ENCODE measurements around the gene CCDC85C.

CCDC85C gene

DNA sequence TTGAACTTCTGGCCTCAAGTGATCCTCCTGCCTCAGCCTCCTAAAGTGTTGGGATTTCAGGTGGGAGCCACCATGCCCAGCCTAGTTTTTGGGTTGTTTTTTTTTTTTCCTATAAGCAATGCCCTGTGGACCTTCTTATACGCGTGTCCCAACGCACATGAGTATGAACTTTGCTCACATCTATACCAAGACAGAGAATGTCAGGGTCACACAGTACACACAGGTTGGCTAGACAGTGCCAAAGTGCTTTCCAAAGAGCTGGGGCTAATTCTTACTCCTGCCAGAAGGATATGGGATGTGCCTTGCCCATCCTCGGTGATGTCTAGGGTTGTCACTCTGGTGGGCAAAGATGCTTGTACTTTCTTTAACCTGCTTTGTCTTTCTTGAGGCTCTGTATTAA lies 7.6 kb upstream of the CCDC85C start:
- DNase-seq (ENCODE audit: low read depth, low spot score), result no peak

DNA sequence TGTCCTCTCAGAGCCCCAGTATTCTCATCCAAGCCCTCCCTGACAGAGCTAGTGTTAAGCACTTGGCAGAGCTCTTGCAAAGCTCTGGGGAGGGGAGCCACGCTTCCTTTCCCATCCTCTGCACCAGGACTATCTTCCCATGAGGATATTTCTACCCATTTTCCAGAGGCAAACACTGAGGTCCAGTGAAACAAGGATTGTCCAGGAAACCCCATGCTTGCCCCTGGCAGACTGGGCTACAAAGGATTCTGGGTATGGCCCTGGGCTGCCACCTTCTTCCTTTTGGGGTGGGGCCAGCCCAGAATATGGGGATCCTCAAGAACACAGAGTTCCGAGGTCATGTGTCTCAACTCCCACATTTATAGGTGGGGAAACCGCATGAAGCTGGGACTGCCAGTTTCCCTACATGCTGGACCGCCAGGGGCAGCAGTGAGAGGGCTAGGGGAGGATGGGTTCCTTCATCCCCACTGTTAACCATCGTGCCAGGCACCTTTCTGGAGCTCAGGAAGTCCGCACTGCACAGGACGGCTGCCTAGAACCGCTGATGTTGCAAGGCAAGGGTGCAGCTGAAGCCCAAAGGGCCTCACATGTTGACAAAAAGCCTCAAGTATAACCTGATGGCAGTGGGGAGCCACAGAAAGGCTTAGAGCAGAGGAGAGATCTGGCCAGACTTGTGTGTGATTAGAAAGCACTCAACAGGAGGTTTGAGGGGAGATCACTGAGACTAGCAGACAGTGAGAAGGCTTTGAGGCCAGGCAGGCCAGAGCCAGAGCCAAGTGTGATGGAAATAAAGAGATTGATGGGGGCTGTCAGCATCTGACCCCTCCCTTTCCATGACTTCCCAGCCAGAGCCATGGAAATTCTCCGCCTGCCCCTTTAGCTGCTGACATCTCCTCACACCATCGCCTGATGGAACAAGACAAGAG lies 5.5 kb upstream of the CCDC85C start:
- peak; percentile 21 for DNase-seq (ENCODE audit: low read depth, low spot score)
- no peak overlapping the region for H3K4me3 ChIP-seq (ENCODE audit: low read length)

More for the DNA sequence above, 7.6 kb upstream of the CCDC85C start:
- no peak overlapping the region for H3K4me3 ChIP-seq (ENCODE audit: low read length)

DNA sequence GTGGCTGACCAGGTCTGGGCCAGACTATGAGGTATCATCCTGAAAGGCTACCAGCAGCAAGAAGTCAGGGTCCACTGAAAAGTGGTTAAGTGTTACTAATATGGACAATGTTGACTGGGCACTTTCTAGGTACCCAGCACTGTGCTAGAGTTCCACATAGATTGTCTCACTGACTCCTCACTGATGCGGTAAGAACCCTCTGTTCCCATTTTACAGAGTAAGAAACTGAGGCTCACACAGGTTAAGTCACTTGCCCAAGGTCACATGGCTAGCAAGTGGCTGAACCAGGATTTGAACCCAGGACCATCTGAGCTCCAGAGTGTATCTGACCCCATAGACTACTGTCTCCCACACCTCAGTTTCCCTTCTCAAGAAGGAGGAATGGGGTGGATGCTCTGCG lies 4.6 kb upstream of the CCDC85C start:
- H3K4me3 ChIP-seq (ENCODE audit: low read length), result no peak overlapping the region
- no peak for DNase-seq (ENCODE audit: low read depth, low spot score)

DNA sequence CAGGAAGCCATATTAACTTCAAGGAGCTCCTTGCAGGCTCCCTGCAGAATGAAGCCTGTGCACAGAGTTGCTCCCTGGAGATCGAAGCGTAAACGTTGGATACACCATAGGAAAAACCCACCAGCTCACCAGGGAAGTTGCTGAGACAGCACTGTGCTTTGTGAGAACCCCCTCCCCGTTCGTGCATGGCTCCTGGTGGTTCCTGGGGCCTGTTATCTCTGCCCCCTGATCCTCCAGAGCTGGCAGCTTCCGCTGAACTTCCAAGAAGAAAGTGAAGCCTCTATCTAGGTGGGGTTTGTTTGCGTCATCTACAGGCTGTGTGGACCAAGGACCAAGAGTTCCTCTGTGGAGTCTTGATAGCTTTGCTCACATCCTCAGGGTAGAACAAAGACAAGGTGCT lies 2.4 kb upstream of the CCDC85C start:
- DNase-seq (ENCODE audit: low read depth, low spot score), result no peak
- H3K4me3 ChIP-seq (ENCODE audit: low read length), result no peak overlapping the region

DNA sequence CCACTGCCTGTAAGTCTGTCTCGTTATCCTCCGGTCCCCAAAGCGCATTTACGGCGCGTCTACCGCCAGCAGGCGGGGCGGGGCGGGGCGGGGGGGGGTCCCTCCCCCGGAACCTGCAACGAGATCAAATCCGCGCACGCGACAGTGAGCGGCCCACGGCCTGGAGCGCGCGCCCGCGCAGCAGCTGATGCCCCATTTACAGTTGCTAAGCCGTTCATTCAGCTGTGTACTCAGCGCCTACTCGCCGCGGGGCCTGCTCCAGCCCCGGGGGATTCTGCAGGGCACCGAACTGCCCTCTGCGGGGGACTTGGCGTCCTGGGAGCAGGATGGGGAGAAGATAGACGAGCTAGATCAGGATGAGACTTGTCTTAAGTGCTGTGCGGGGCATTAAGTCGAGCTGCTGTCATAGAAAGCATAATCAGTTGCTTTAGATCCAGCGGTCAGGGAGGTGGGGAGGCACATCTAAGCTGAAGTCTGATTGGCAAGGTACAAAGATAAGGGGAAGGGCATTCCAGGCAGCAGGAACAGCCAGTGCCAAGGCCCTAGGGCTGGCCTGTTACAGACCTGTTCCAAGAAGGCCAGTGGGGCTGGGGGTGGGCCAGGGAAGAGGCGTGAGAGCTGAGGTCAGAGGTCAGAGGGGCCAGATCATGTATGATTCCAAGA lies 1.4 kb upstream of the CCDC85C start:
- DNase-seq (ENCODE audit: low read depth, low spot score), result peak; percentile 82
- peak overlapping the region; percentile 87 for H3K4me3 ChIP-seq (ENCODE audit: low read length)

DNA sequence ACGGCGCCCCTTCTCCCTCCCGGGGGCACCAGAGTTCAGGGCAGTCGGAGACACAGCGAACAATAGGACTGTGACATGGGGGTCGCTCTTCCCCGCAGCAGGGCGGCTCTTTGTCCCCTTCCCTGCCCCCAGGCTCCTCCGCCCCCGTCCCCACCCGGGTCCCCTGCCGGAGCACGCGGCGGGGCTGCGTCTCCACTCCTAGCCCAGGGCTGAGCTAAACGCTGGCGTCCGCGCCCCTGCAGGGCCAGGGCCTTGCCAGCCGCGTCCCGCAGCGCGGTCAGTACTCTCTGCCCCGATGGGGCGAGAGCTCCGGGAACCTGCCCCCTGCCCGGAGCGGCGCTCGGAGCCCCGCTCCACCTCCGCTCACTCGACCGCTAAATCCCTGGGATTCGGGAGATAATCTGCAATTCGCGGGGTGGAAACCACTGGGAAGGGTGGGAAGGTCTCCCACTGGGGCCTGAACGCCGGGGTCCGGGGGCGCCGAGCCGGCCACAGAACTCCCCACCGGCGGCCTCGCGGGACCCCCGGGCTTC lies 825 bp upstream of the CCDC85C start:
- H3K4me3 ChIP-seq (ENCODE audit: low read length), result peak overlapping the region; percentile 87
- DNase-seq (ENCODE audit: low read depth, low spot score), result no peak

DNA sequence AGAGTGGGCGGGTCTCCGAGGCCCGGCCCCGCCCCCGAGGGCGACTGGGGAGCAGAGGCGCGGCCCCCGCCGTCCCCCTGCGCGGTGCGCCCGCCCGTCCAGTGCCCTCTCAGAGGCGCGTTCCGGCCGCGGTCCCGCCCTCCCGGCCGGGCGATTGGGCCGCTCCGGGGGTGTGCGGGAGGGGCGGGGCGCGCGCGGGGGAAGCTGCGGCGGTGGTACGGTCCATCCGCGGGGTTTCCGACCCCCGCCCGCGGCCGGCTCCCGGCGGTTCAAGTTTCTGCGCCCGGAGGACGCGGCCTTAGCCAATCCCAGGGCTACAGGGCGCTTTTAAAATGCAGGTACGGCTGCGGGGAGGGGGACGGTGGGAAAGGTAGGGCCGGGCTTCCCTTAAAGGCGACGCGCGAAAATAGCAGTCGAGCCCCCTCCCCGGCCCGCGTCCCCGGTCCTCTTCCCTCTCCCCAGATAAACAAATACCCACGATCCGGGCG lies 315 bp upstream of the CCDC85C start:
- peak; percentile 92 for DNase-seq (ENCODE audit: low read depth, low spot score)
- peak overlapping the region; percentile 87 for H3K4me3 ChIP-seq (ENCODE audit: low read length)

DNA sequence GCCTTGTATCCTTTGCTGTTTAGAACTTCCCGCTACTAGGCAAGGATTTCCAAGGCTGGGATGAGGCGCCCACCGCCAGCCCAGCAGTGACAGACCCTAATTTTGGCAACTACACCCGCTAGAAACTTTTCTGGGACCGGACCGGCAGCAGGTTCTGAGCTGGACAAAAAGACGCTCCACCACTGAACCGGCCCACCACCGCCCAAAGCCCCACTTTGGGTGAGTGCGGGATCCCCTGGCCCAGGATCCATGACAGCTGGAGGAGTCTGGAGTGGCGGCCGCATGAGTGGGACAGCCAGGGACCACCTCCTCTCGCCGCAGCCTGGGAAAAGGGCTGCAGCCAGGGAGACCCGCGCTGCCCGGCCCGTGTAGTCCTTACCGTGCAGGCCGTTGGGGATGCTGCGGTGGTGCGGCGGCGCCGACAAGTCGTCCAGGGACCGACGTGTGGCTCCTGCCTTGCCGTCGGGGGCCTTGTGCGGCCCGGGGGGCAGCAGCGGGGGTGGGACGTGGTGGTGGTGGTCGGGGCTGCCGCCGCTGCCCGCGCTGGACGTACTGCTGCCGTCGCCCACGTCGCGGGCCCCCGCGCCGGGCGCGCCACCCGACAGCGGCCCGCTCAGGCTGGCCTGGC lies 1.1 kb downstream of the CCDC85C start:
- H3K4me3 ChIP-seq (ENCODE audit: low read length), result no peak overlapping the region; the same call in 1 of the 2 replicates
- DNase-seq (ENCODE audit: low read depth, low spot score), result no peak

DNA sequence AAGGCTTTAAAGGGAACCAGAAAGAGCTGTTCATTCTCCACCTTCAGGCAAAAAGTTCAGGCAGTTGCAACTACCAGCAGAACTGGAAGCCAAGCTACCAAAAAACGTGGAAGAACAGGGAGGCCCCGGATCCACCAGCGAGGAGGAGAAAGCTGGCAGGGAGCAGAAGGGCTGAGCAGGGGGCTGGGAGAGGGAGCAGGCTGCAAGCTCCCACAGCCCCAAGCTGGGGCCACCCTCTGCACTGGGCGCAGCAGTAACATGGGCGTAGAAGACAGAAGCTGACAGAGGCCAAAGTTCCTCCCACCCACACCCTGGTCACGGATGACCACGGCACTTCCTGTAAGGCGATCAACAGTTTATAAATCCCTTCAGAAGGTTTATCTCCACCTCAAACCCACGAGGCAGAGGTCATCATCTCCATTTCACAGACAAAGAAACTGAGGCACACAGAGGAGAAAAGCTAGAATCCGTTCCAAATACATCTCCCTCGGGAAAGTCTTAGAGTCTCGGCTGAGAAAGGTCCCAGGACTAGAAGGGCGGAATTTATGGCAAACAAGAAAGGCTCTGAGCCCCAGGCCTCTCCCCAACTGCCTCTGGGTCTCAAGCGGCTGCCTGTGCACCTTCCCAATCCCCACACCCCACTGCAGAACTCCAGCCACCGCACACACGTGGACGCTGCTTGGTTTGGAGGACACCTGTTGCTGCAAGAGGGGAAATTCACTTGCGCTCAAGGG lies 1.8 kb downstream of the CCDC85C start:
- DNase-seq (ENCODE audit: low read depth, low spot score), result no peak

DNA sequence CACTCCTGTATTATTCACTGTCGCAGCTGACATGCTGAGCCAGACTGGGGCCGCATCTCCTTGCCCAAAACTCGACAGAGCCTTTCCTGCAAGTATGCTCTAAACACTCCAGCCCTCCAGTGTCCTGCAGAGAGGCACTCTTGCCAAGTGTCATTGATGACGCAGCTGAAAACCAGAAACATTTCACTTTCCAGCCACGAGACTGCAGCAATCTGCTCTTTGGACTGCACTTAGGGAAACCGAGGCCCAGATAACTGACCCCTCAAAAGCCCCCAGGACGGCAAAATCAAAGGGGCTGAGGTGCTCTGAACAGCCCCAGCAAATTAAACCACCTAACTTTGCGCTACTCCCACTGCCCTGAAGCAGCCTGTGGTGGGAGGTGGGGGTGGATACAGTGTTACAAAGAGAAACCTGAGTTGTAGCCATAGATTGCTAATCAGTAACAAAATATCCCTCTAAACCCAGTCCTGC lies 2.6 kb downstream of the CCDC85C start:
- H3K4me3 ChIP-seq (ENCODE audit: low read length), result no peak overlapping the region

More for the DNA sequence above, 1.8 kb downstream of the CCDC85C start:
- H3K4me3 ChIP-seq (ENCODE audit: low read length), result no peak overlapping the region; the same call in 1 of the 2 replicates

DNA sequence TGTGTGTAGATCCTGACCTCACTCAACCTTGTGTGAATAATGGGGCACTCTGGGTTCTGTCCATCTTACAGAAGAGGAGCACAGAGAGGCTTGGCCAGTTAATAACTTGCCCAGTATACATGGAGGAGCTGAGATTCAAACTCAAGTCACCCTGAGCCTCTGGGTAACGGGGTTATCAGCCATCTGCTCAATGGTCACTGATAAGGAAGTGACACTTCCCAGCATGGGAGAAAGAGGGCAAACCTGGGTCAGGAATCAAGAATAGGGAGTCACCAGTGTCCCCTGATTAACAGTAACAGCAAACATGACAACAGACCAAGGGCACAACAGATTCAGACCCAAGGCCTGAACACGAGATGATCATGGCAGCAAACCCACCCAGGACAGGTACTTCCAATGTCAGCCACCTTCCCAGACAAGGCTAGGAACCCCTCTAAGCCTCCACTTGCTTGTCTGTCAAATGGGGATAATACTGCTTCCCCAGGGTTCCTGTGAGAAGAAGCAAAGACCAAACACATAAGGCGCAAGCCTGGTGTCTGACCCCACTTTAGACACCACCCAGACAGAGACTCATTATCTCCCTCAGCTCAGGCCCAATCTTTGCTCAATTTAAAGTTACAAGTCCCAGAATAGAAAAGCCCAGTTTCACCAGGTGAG lies 3.6 kb downstream of the CCDC85C start:
- no peak for DNase-seq (ENCODE audit: low read depth, low spot score)
- no peak overlapping the region for H3K4me3 ChIP-seq (ENCODE audit: low read length)

More for the DNA sequence above, 2.6 kb downstream of the CCDC85C start:
- DNase-seq (ENCODE audit: low read depth, low spot score), result no peak

DNA sequence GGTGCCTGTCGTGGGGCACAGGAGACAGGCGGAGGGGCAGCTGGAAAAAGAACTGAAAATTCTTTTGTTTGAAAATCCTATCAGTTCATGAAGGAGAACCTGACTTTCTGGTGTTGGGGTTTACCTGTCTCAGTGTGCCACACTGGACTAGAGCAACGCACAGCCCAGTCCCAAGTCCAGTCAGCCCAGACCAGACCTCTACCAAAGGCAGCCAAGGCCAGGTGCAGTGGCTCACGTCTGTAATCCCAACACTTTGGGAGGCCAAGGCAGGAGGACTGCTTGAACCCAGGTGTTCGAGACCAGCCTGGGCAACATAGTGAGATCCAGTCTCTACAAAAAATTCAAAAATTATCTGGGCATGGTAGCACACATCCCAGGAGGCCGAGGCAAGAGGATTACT lies 4.6 kb downstream of the CCDC85C start:
- no peak for DNase-seq (ENCODE audit: low read depth, low spot score)
- H3K4me3 ChIP-seq (ENCODE audit: low read length), result no peak overlapping the region

DNA sequence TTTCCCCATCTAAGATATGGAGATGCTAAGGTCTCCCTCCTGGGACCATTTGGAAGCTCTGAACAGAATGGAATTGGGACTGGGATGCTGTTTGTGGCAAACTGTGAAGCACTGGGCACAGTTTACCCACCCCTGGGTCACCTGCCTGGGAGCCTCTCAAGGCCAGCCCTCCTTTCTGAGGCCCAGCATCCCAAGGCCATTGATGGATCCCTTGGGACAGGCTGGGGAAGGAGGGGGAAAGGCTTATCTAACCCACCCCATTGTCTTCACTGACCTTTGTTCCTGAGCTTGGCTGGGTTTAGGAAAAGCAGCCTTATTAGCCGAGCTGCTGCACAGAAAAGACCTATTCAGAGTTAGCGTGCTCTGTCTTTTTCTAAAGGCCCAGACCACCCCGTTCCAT lies 5.2 kb downstream of the CCDC85C start:
- DNase-seq (ENCODE audit: low read depth, low spot score), result no peak

DNA sequence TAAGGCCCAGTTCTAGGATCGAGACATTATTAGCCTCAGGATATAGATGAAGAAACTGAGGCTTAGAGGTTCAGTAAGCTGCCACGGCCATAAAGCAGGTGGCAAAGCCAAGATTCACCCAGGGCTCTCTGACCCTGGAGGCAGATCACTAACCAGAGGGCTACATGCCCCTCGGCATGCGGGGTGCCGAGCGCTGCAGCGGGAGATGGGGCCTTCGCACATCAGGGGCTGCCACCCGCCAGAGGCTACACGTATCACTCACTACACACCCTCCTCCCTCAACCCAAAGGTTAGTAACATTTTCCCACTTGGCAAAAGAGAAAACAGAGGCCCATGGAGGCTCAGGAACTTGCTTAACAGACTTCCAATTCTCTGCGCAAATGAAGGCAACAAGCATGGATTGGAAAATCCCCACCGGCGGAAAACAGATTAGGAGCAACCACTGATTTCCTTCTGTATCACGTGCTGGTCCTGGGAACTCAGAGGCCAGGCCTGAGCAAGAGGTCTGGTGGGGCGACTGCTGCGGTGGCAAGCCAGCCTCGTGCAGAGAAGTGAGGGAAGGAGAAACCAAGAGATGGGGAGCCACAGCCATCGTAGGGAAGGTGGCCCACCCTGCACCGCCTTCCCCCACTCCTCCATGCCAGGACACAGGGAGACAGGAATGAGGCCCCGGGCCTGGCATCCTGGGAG lies 6.0 kb downstream of the CCDC85C start:
- no peak overlapping the region for H3K4me3 ChIP-seq (ENCODE audit: low read length)
- no peak for DNase-seq (ENCODE audit: low read depth, low spot score)

More for the DNA sequence above, 5.2 kb downstream of the CCDC85C start:
- H3K4me3 ChIP-seq (ENCODE audit: low read length), result no peak overlapping the region

DNA sequence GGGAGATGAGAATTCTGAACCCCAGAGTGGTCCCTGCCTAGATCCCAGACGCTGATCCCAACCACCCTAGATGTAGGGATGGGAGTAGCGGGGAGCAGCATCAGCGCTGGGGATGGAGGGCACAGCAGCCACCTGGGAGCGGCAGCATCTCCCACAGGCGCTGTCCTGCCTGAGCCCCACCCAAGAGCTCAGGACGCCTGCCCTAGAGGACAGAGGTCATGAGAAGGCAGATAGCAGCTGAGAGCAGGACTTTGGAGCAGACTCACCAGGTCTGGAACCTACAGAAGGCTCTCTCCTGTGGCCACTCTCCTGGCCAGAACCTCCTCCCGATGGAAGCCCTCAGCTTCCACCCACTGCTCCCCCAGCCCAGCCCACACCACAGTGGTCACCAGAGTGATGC lies 7.2 kb downstream of the CCDC85C start:
- no peak for DNase-seq (ENCODE audit: low read depth, low spot score)
- no peak overlapping the region for H3K4me3 ChIP-seq (ENCODE audit: low read length)

DNA sequence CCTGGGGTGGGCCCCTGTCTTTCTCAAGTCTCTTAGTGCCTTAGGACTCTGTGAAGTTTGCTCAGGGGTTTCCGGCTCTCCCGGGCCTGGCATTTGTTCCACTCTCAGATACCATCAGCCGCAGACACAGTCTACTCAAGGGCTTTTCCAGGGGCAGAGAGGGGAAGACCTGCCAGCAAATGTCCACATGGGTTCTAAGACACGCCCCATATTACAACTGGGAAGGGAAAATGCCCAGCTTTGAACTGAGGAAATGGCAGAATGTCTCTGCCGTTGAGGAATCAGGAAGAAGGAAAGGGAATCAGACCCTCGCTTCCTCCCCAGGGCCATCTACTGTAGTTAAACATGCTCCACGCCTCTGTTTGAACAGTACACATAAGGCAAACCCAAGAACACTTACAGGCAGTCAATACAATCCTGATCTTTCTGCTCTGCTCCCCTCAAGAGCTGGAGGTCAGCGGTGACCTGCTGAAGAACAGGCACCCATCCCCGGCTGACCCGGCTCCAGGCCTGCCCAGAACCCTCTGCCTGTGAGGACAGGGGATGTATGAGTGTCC lies 7.9 kb downstream of the CCDC85C start:
- no peak overlapping the region for H3K4me3 ChIP-seq (ENCODE audit: low read length)
- DNase-seq (ENCODE audit: low read depth, low spot score), result no peak

DNA sequence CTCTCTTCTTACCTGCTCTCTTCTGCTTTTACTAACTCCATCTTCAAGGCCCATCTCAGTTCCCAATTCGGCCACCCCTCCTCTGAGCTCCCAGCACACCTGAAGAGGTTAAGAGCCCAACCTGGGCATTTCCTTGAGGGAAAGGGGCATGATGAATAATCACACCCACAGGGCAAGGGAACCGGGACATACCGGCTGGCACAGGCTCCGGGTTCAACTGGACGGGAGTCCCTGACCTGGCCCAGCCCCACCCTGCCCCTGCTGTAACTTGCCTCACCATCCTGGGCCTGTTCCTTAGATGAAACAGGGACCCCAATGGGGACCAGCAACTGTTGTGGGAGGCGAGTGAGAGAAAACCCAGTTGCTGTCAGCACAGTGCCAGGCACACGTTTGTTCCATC lies 8.5 kb downstream of the CCDC85C start:
- DNase-seq (ENCODE audit: low read depth, low spot score), result no peak
- H3K4me3 ChIP-seq (ENCODE audit: low read length), result no peak overlapping the region

Data from Jurkat, Clone E6-1 (cell line).